ENCODE measurements around the gene ZNF746.

Gene ZNF746

GRCh38 chr7:149427893-149428292, 69.7 kb downstream of the ZNF746 start:
- TF ChIP-seq NFIC (IDR thresholded peaks at IDR 0.05), result no peak
- TF ChIP-seq, protein P1, sequence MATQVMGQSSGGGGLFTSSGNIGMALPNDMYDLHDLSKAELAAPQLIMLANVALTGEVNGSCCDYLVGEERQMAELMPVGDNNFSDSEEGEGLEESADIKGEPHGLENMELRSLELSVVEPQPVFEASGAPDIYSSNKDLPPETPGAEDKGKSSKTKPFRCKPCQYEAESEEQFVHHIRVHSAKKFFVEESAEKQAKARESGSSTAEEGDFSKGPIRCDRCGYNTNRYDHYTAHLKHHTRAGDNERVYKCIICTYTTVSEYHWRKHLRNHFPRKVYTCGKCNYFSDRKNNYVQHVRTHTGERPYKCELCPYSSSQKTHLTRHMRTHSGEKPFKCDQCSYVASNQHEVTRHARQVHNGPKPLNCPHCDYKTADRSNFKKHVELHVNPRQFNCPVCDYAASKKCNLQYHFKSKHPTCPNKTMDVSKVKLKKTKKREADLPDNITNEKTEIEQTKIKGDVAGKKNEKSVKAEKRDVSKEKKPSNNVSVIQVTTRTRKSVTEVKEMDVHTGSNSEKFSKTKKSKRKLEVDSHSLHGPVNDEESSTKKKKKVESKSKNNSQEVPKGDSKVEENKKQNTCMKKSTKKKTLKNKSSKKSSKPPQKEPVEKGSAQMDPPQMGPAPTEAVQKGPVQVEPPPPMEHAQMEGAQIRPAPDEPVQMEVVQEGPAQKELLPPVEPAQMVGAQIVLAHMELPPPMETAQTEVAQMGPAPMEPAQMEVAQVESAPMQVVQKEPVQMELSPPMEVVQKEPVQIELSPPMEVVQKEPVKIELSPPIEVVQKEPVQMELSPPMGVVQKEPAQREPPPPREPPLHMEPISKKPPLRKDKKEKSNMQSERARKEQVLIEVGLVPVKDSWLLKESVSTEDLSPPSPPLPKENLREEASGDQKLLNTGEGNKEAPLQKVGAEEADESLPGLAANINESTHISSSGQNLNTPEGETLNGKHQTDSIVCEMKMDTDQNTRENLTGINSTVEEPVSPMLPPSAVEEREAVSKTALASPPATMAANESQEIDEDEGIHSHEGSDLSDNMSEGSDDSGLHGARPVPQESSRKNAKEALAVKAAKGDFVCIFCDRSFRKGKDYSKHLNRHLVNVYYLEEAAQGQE (IDR thresholded peaks at IDR 0.05; ENCODE audit: low read depth), result no peak
- TF ChIP-seq FOXM1 (IDR thresholded peaks at IDR 0.05; ENCODE audit: borderline replicate concordance, low read depth), result no peak
- no peak for TF ChIP-seq EP300 (IDR thresholded peaks at IDR 0.05; ENCODE audit: borderline replicate concordance)
- no peak for TF ChIP-seq CREB1 (IDR thresholded peaks at IDR 0.05; ENCODE audit: low read depth)
- TF ChIP-seq ZBTB7A (IDR thresholded peaks at IDR 0.05; ENCODE audit: low read depth), result no peak
- TF ChIP-seq USF1 (IDR thresholded peaks at IDR 0.05), result no peak

- no peak for TF ChIP-seq TAF1 (IDR thresholded peaks at IDR 0.05; ENCODE audit: low read depth)
- TF ChIP-seq EP300 (IDR thresholded peaks at IDR 0.05; ENCODE audit: borderline replicate concordance), result no peak
- TF ChIP-seq, protein P1 (IDR thresholded peaks at IDR 0.05; ENCODE audit: low read depth), result no peak
- TF ChIP-seq MAX (IDR thresholded peaks at IDR 0.05), result no peak
- no peak for TF ChIP-seq USF1 (IDR thresholded peaks at IDR 0.05)
- TF ChIP-seq FOXM1 (IDR thresholded peaks at IDR 0.05; ENCODE audit: borderline replicate concordance, low read depth), result no peak
- no peak for TF ChIP-seq CEBPB (IDR thresholded peaks at IDR 0.05)
- no peak for TF ChIP-seq YY1 (IDR thresholded peaks at IDR 0.05; ENCODE audit: low read depth)
- no peak for TF ChIP-seq NFIC (IDR thresholded peaks at IDR 0.05)
- no peak for TF ChIP-seq TCF12 (IDR thresholded peaks at IDR 0.05; ENCODE audit: low read depth)
- no peak for TF ChIP-seq CREB1 (IDR thresholded peaks at IDR 0.05; ENCODE audit: low read depth)
- TF ChIP-seq EGR1 (IDR thresholded peaks at IDR 0.05), result no peak
- TF ChIP-seq RAD21 (IDR thresholded peaks at IDR 0.05; ENCODE audit: low read depth), result no peak
- TF ChIP-seq ZBTB7A (IDR thresholded peaks at IDR 0.05; ENCODE audit: low read depth), result no peak
- TF ChIP-seq TEAD4 (IDR thresholded peaks at IDR 0.05), result no peak
Measured at GRCh38 chr7:149427096-149427680, 70.4 kb downstream of the ZNF746 start.

GRCh38 chr7:149423449-149424110, 74.0 kb downstream of the ZNF746 start:
- TF ChIP-seq FOXM1 (IDR thresholded peaks at IDR 0.05; ENCODE audit: borderline replicate concordance, low read depth) (no peak), EGR1 (IDR thresholded peaks at IDR 0.05) (no peak), USF1 (IDR thresholded peaks at IDR 0.05) (no peak), EP300 (IDR thresholded peaks at IDR 0.05; ENCODE audit: borderline replicate concordance) (no peak), MAX (IDR thresholded peaks at IDR 0.05) (no peak), RAD21 (IDR thresholded peaks at IDR 0.05; ENCODE audit: low read depth) (no peak), CEBPB (IDR thresholded peaks at IDR 0.05) (no peak), TEAD4 (IDR thresholded peaks at IDR 0.05) (no peak), ZBTB7A (IDR thresholded peaks at IDR 0.05; ENCODE audit: low read depth) (no peak), YY1 (IDR thresholded peaks at IDR 0.05; ENCODE audit: low read depth) (no peak), NFIC (IDR thresholded peaks at IDR 0.05) (no peak), CREB1 (IDR thresholded peaks at IDR 0.05; ENCODE audit: low read depth) (no peak), TAF1 (IDR thresholded peaks at IDR 0.05; ENCODE audit: low read depth) (no peak), TCF12 (IDR thresholded peaks at IDR 0.05; ENCODE audit: low read depth) (no peak)
- TF ChIP-seq, protein P1 (IDR thresholded peaks at IDR 0.05; ENCODE audit: low read depth), result no peak
